Non-pigmented ciliary epithelial cell (primary cell): ENCODE data around the gene MIER1.

ENCODE experiments used
- DNase-seq: peaks from one replicate; pipeline ENCODE4 v3.0.0-alpha.2; 2010; ENCODE audit warnings: low read depth

MIER1 gene

DNA sequence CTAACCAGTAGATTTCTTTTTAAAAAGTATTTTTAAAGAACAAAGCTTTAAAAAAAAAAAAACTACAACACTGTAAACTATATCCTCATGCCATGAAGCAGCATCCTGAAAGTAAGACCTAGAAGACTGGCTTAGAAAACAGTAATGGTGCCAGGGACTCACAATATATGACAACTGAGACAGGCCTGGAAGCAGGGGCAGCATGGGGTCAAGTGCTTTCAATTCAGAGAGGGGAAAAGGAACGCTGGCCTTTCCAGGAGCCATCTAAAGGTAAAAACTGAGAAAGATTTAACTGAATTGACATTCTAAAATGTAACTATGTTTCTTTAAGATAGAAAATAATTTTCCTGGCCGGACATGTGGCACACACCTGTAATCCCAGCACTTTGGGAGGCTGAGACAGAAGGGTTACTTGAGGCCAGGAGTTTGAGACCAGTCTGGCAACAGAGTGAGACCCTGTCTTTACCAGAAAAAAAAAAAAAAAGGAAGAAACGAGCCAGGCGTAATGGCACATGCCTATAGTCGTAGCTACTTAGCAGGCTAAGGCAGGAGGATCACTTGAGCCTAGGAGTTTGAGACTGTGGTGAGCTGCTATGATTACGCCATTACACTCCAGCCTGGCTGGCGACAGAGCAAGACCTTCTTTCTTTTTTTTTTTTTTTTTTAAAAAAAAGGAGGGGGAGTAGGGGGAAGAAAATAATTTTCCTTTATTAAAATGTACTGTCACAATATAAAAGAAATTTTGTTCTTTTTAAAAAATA lies 75.0 kb downstream of the MIER1 start:
- DNase-seq: no peak

DNA sequence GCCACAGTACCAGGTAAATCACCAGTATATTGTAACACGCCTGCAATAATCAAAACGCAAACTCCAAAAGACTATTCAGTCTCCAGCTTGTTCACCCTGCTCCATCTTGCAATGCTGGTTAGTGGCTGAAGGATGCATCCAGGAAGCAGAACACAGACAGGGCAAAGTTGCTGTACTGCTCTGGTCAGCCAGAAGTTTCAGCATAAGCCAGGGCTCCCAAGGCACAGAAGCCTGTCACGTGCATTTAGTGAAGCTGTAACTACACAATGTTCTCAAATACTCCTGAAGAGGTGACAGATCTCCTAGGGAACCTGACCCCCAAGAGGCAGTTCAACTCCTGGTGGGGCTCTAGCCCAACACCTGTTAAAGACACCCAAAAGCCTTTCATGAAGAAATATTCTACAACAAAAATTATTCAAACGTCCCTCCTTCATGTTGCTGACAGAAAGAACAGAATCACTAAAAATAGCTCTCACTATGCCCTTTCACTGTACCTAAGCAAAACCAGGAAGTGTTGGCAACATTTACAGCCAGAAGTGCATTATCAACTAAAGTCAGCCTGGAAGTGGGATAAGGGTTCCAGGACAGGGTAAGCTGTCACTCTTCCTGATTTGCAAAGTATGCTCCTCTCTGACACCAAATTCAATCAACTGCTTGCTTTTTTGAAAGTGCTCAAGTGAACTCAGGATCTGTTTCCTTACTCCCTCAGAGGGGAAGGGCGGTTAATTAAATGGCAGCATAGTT lies 77.1 kb downstream of the MIER1 start:
- DNase-seq: no peak

DNA sequence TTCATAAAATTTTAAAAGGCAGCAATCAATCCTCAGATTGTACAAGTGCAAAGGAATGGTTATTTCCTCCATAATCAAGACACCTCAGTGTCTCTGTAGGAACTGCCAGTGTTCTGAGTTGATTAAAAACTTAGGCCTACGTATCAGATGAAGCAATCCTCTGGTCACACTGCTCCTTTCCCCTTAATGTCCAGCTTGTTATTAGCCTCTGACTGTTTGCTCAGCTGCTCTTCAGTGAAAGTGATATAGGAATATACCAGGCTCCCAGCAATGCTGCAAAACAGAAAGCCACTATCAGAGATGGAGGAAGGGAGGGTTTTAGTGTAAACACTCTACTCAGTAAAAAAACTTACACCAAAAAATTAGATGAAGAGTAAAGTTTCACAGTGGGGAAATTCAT lies 79.4 kb downstream of the MIER1 start:
- no peak for DNase-seq

DNA sequence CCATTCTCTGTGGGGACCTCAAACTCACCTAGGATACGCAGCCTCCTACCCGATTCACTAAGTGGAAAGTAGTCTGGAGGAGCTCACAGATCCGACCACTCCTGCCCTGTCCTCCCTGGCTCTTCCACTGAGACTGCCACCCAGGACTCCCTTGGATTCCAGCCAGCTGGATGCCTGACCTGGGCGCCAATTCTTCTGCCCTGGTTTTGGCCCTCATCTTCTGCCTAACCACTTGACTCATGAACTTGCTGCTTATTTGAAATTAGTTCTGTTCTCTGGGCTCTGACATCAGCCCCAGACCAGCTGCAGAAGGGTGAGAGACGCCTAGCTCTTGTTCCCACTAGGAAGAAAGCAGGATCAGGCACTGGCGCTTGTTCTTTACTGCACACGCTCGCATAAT lies 80.3 kb downstream of the MIER1 start:
- DNase-seq: no peak

DNA sequence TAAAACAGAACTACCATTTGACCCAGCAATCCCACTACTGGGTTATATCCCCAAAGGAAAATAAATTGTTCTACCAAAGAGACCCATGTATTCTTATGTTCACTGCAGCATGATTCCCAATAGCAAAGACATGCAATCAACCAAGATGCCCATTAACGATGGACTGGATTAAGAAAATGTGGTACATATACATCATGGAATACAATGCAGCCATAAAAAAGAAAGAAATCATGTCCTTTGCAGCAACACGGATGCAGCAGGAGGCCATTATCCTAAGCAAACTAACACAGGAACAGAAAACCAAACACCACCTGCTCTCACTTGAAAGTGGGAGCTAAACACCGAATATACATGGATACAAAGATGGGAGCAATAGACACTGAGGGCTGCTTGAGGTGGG lies 85.0 kb downstream of the MIER1 start:
- no peak for DNase-seq

DNA sequence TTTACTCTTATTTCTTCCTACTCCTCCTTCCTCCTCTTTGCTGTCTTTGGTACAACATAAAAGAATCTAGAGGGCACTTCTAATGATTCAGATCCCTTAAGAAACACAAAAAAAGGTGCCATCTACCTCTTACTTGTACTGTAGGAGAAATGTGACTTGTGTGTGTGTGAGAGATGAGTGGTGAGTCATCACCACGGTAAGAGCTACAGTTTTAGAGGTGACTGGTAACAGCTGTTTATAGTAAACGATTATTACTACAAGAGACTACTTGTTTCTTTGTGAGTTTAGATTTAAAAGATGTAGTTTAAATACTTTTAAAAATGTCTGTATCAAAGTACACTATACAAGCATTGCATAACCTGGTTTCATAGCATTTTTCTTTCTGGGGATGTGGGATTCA lies 88.8 kb downstream of the MIER1 start:
- DNase-seq: peak; percentile 32

DNA sequence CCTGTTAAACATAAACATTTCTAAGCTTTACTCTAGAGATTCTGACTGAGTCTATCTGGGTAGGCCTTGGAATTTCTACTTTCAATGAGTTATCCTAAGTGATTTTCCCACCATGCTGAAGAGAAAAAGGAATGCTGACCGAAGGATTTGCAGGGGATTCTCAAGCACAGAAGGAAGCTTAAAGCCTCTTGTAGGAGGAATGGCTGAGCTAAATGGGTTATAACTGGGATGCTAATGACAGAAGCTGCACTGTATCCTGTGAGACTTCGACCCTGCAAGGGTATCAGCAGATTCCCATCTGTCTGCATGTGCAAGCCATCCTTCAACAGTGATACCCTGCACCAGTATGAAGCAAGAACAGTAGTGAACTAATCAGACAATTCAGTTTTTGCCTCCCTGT lies 93.8 kb downstream of the MIER1 start:
- DNase-seq: no peak

DNA sequence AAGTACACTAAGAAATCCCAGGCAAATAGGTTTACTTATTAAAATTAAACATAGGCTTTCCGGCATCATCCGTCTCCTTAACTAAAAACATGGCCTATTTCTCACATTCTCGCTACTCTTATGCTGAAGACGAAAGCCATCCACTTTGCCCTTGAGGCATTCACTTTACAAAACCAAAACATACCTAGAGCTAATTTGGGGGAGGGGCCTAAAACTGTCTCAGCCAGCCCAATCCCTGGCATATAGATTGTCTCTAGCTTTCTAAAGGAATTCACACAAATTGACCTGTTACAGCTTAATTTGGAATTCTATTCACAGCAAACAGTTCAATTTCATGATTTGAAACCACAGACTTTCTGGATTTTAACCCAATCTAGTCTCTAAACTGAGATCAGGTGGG lies 94.3 kb downstream of the MIER1 start:
- no peak for DNase-seq

DNA sequence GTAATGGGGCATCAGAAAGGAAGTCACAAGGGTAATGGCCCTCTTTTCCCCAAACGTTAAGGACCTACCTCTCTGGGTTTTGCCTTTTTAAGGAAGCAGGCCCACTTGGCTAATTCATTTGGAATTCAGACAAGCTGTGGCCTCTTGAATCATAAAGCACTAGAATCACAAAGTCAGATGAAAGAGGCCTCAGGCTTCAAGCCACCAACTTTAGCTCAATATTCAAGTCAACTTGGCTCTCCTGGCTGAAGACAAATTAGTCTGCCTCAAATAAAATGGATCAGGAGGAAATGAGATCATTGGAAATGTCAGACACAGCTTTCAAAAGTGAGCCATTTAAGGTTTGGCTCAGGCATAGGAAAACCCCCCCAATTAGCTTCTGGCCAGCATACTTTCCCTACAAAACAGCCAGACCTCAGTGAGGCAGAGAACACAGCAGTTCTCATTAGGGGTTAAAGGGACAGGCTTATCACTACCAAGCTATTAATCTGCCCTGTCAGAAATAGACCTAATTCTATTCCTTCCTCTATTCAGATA lies 94.9 kb downstream of the MIER1 start:
- peak; percentile 52 for DNase-seq

DNA sequence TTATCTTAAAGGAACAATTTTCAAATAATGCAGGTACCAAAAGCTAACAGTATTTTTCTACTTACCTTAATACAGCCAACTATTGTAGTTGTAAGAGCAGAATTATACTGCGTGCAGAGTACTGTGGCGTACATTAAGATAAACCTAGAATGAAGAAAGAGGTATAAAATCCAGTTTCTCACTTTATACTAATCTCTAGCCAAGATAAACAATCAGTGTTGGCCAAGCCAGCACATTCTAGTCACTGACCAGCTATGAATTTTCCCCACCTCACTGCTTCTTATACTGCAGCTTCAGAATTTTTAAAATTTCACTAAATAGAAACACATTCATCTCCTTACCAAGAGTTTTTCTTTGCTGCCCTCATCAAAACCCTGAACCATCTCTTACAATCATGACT lies 95.5 kb downstream of the MIER1 start:
- DNase-seq: peak; percentile 47

DNA sequence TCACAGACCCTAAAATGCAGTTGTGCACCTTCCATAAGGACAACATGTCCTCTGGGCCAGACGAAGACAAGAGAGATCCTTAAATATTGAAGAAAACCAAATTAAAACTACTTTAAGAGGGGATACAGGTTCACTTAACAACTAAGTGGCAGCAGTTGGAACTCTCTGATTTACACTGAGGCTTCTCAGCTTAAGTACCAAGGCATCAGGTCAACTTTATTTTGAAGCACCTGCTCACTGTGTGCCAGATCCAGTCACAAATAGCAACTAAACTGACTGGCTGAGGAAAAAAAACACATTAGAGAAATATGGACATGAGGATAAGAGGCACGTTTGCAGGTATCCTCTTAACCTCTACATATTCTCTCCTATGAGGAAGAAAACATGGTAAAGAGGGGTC lies 96.0 kb downstream of the MIER1 start:
- DNase-seq: no peak

DNA sequence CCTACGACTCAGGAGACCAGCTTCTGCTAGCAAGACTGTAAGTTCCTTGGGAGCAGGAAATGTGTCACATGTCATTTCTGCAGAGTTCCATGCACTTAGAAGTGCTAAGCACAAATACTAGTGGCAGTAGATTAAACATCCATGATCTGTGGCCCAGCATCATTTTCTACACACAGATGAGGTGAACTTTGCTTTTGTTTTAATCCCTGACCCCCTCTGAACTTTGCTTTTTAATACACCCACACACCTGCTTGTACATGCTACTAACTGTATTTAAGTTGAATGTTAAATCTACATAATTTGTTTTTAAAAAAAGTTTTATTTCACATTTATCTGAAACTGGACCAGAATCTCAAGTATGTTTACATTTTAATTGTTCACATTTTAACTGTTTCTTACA lies 104.7 kb downstream of the MIER1 start:
- no peak for DNase-seq

DNA sequence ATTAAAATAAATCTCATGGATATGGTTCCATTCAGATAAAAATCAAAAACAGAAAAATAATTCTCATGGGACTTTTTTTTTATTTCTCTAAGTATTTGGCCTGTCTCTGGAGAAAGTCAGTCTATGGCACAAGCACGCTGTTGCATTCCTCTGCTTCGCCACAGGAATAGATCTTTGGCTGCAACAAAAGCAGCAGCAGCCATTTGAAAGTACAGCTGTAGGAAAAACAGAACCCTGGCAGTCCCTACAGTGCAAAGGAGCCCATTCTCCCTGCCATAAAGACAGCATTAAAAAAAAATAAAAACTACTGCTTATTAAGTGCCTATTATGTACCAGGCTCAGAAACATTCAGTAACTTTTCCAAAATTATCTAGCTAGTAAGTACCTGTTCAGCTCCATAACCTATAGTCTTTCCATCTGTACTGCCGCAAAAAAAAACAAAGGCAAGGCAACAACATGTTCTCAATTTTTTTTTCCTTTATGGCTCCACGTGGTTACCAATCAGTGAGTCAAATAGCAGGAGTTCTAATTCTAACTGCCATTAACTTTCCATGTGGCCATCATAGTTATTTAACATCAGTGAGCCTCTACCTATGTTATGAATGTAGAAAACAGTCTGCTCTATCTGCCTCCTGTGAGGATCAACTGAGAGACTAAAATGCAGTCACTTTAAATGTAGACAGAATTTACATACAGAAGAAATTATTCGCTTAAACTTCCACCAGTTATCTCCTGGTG lies 106.5 kb downstream of the MIER1 start:
- DNase-seq: no peak

DNA sequence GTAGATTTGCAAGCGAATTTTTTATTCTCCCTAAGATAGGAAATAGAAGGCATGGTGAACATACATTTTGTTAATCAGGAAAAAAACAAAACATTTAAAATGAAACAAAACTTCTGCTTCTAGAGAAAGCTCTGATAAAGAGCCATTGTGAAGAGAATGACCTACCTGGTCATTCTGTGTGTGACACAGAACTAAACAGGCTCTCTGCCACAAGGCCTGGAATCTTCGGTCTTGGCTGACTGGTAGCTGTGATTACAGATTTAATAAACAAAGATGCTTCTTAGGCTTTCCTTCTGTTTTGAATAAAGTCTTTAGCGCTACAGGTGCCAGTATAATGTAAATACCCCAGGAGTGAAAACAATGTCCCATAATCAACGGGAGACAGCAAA lies 107.1 kb downstream of the MIER1 start:
- no peak for DNase-seq
